Measurements from ENCODE around the gene PRR5L.

DNA sequence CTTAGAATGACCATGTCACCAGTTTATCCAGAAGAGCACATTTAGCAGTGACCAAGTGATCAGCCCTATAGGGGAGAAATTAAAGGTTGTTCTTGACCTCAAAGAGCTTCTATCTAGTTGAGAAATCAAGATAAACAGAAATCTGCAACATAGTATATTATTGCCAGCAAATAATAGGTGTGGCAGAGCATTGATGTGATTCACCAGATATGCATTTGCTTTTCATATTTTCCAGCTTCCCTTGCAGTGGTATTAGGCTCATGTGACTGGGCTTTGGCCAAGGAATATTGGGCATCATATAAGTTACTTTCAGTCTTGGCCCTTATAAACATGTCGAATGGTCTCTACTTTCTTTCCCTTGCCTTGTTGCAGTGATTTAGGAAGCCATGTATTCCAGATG, 41.4 kb upstream of the PRR5L start:
- TF ChIP-seq CTCF (IDR thresholded peaks at IDR 0.05; ENCODE audit: insufficient read depth, low read length): no peak
- no peak for TF ChIP-seq POLR2AphosphoS5 (IDR thresholded peaks at IDR 0.05; ENCODE audit: low read depth)
- no peak for TF ChIP-seq REST (IDR thresholded peaks at IDR 0.05; ENCODE audit: insufficient replicate concordance, low read depth)
